Osteoblast (primary cell): ENCODE measurements around the gene CDH12. TPM values are rescaled to one million over a fixed set of nuclear protein-coding genes. Genes with fewer than 3 reads are reported as not detected.

ENCODE experiments used
- DNase-seq: peaks from one replicate; pipeline ENCODE4 v3.0.0; 2011; ENCODE audit warnings: low spot score, mixed read lengths; ENCODE audit not compliant: insufficient read length; ENCODE audit errors: missing footprints
- H2AFZ ChIP-seq: 2 replicates; pipeline ENCODE4 v1.6.0; 2011; ENCODE audit warnings: mild to moderate bottlenecking, low read length
- H3K27ac ChIP-seq: 2 replicates; pipeline ENCODE4 v1.5.1; 2011; ENCODE audit warnings: mild to moderate bottlenecking, low read depth, low read length, moderate library complexity
- H3K27me3 ChIP-seq: 2 replicates; pipeline ENCODE4 v1.6.0; 2012; ENCODE audit warnings: mild to moderate bottlenecking, control low read depth, inconsistent platforms, low read length, moderate library complexity; ENCODE audit not compliant: insufficient read depth
- H3K36me3 ChIP-seq: 2 replicates; pipeline ENCODE4 v1.5.1; 2011; ENCODE audit warnings: mild to moderate bottlenecking, low read length, control low read depth, moderate library complexity; ENCODE audit not compliant: insufficient read depth
- H3K4me1 ChIP-seq: 2 replicates; pipeline ENCODE4 v1.5.1; 2011; ENCODE audit warnings: mild to moderate bottlenecking, low read length, control low read depth, moderate library complexity; ENCODE audit not compliant: insufficient read depth
- H3K4me2 ChIP-seq: 2 replicates; pipeline ENCODE4 v1.6.0; 2011; ENCODE audit warnings: mild to moderate bottlenecking, low read length; ENCODE audit not compliant: insufficient read depth
- H3K4me3 ChIP-seq: fragments of 200-600 bp; sonication (generic); 3 replicates; pipeline ENCODE4 v1.5.1; 2012; ENCODE audit warnings: mild to moderate bottlenecking, low read length, inconsistent platforms; ENCODE audit not compliant: insufficient read depth
- H3K79me2 ChIP-seq: 2 replicates; pipeline ENCODE4 v1.6.0; 2012; ENCODE audit warnings: mild to moderate bottlenecking, low read length, control low read depth, inconsistent platforms; ENCODE audit not compliant: insufficient read depth
- H3K9me3 ChIP-seq: 2 replicates; pipeline ENCODE4 v1.5.1; 2011; ENCODE audit warnings: low read depth, low read length, control low read depth
- H4K20me1 ChIP-seq: 2 replicates; pipeline ENCODE4 v1.6.0; 2012; ENCODE audit warnings: mild to moderate bottlenecking, low read length, control low read depth; ENCODE audit not compliant: insufficient read depth
- total RNA-seq: library from RNA; depleted of rRNA; stranded (reverse); fragments of >200 nt; gene quantifications from 2 replicates; pipeline ENCODE4 v1.2.3, GENCODE V29; 2012
- TF ChIP-seq, protein P1 (sequence below): IDR thresholded peaks from 2 replicates; pipeline ENCODE4 v1.5.1; 2011; ENCODE audit warnings: mild to moderate bottlenecking, low read depth, low read length, moderate library complexity; ENCODE audit errors: extremely low read depth

The CDH12 gene
- total RNA-seq, 1 donor: not detected

DNA sequence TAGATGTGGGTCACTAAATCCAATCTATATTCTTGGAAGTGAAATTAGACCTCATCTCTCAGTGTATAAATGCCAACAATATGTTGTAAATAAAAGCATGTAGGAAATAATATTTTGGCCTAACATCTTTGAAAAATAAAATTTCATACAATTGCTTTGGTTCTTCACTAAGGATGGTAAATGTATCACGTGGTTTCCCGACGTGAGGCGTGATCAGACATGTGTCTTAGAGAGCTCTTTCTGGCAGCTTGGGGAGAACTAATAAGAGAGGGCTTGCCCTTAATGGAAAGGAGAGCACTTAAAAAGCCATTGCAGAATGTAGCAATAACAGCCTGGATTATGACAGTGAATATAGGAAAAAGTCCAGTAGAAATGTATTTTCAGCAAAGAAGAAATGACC is 602.6 kb downstream of the CDH12 start:
- H3K4me3 ChIP-seq: no peak overlapping the region
- H3K27ac ChIP-seq: no peak overlapping the region
- H3K9me3 ChIP-seq: peaks cover 3% of the 10 kb centered on the region
- TF ChIP-seq, protein P1, sequence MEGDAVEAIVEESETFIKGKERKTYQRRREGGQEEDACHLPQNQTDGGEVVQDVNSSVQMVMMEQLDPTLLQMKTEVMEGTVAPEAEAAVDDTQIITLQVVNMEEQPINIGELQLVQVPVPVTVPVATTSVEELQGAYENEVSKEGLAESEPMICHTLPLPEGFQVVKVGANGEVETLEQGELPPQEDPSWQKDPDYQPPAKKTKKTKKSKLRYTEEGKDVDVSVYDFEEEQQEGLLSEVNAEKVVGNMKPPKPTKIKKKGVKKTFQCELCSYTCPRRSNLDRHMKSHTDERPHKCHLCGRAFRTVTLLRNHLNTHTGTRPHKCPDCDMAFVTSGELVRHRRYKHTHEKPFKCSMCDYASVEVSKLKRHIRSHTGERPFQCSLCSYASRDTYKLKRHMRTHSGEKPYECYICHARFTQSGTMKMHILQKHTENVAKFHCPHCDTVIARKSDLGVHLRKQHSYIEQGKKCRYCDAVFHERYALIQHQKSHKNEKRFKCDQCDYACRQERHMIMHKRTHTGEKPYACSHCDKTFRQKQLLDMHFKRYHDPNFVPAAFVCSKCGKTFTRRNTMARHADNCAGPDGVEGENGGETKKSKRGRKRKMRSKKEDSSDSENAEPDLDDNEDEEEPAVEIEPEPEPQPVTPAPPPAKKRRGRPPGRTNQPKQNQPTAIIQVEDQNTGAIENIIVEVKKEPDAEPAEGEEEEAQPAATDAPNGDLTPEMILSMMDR: no peak
- H2AFZ ChIP-seq: no peak overlapping the region
- H3K36me3 ChIP-seq: no peaks in the 10 kb centered on the region
- no peaks in the 10 kb centered on the region for H3K79me2 ChIP-seq
- no peaks in the 10 kb centered on the region for H3K4me1 ChIP-seq
- no peaks in the 10 kb centered on the region for H4K20me1 ChIP-seq
- no peak overlapping the region for H3K4me2 ChIP-seq
- H3K27me3 ChIP-seq: no peaks in the 10 kb centered on the region
- DNase-seq: no peak

DNA sequence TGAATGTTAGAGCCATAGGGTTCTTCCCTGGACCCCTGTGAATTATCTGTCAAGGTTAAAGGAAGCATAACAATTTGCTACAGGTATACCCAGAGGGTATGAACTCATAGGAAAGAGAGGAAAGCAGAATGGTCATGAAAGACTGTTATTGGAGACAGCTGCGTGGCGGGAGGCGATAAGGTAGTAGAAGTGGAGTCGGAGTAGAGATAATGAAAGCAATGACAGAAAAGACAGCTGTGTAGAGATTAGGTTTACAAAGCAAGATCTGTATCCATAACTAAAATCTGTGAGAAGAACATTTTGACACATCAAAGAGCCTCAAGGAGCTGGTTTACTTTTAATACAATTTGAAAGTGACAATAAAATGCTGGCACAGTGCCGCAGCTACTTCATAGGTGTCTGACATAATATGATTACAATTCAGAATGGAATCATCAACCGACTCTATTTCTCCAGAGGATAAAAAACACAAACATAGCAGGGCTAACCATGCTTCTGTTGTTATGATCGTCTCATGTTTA is 603.9 kb downstream of the CDH12 start:
- Histone ChIP-seq H3K27ac (no peak overlapping the region), H3K27me3 (no peaks in the 10 kb centered on the region), H4K20me1 (no peaks in the 10 kb centered on the region), H3K79me2 (no peaks in the 10 kb centered on the region), H2AFZ (no peak overlapping the region), H3K4me1 (no peaks in the 10 kb centered on the region), H3K9me3 (peaks cover 3% of the 10 kb centered on the region), H3K4me2 (no peak overlapping the region), H3K36me3 (no peaks in the 10 kb centered on the region), H3K4me3 (no peak overlapping the region)
- DNase-seq: no peak
- TF ChIP-seq, protein P1: no peak

DNA sequence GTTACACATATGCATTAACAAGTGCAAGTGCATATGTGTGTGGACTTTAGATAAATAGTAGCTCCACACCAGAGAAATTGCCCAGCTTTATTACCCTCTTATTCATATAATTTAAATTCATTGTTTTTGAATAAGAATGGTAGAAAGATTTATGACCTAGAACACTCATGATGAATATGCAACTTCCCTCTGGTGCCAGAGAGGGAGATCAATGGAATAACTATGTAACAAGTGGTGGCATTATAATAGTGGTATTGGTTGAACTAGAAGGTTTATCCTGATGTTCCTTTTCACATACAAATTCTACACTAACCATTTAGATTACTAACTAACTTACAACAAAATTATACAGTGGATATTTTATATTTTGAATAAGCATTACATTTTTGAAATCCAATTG is 607.4 kb downstream of the CDH12 start:
- Histone ChIP-seq H3K4me1 (no peaks in the 10 kb centered on the region), H2AFZ (no peak overlapping the region), H3K27ac (no peak overlapping the region), H3K79me2 (no peaks in the 10 kb centered on the region), H4K20me1 (no peaks in the 10 kb centered on the region), H3K36me3 (no peaks in the 10 kb centered on the region), H3K4me2 (no peak overlapping the region), H3K4me3 (no peak overlapping the region), H3K9me3 (no peaks in the 10 kb centered on the region), H3K27me3 (no peaks in the 10 kb centered on the region)
- TF ChIP-seq, protein P1: no peak
- DNase-seq: no peak

DNA sequence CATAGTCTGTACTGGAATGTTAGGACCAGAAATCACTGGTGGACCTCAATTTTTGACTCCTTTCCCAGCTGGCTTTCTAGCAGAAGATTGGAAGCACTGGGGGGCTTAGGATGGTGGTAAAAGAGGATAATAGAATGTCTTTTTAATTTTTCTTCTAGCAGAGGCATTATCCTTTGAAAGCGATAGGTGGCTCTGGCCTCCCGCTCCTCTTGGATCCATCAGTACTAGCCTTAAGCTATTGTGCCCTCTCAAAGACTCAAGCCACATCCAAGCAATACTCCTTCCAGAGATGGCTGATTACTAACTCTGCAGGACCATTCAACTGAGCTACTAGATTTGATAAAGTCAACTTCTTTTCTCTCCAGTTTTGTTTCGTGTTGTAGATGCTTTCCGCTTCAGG is 610.6 kb downstream of the CDH12 start:
- Histone ChIP-seq H3K4me2 (no peak overlapping the region), H3K27me3 (no peaks in the 10 kb centered on the region), H3K36me3 (no peaks in the 10 kb centered on the region), H3K79me2 (no peaks in the 10 kb centered on the region), H3K4me1 (no peaks in the 10 kb centered on the region), H3K9me3 (no peaks in the 10 kb centered on the region), H3K4me3 (no peak overlapping the region), H2AFZ (no peak overlapping the region), H4K20me1 (no peaks in the 10 kb centered on the region), H3K27ac (no peak overlapping the region)
- TF ChIP-seq, protein P1: no peak
- DNase-seq: no peak
